ENCODE measurements around the gene CREB1.
A peak's percentile ranks its signal among the peaks of the same experiment; 100 is the strongest.

CREB1 gene

DNA sequence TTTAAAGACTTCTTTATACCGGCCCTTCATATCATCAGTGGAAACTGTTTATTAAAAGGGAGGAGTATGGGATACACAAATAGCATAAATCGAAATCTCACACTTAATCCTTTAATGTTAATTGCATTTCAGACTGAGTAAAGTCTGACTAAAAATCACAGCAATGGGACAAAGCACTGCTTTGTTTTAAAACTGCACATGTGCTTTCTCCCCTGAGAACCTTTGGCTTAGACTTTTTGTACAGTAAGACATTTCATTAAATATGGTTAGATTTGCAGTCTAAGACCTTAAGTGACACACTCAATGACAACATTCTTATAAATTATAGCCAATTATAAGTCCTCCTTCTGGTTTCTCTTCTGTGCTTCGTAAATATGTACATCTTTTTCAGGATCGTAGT, 83.0 kb downstream of the CREB1 start:
- no peaks in the 10 kb centered on the region for H3K4me1 ChIP-seq (ENCODE audit: control insufficient read depth, insufficient read depth, low read length)
- H3K36me3 ChIP-seq (ENCODE audit: control insufficient read depth, insufficient read depth, low read length) = peaks cover 16% of the 10 kb centered on the region; the same call in 1 of the 2 replicates
- H3K9me3 ChIP-seq (ENCODE audit: control insufficient read depth, insufficient read depth, low read length) = no peaks in the 10 kb centered on the region
- no peak overlapping the region for H3K4me3 ChIP-seq (ENCODE audit: low read length)
- H3K27me3 ChIP-seq (ENCODE audit: control insufficient read depth, insufficient read depth, low read length) = no peaks in the 10 kb centered on the region
- WGBS (ENCODE audit: insufficient coverage, insufficient read length) = no CpG with 5 or more reads among the region's 4 CpGs
- no peak overlapping the region for H3K27ac ChIP-seq (ENCODE audit: low read length)
- no peak for DNase-seq (ENCODE audit: low read depth, low spot score)

DNA sequence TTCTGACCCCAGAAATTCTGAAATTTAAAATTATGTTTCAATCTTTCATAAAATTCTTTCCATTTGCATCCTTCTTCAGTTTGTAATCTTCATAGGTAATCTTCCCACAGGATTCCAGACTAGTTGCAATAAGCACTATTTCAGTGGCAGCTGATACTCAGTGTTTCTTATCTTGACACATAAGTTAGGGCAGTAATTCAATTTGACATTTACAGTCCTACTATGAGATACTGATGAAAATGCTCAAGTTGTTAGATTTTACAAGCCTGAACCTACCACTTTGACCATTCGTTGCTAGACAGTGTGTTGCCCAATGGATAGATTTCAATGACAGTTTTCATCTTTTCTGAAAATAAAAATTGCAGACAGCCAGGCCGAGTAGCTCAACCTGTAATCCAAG, 85.1 kb downstream of the CREB1 start:
- H3K9me3 ChIP-seq (ENCODE audit: control insufficient read depth, insufficient read depth, low read length) = no peaks in the 10 kb centered on the region
- WGBS (ENCODE audit: insufficient coverage, insufficient read length) = no CpG with 5 or more reads among the region's 2 CpGs
- no peaks in the 10 kb centered on the region for H3K4me1 ChIP-seq (ENCODE audit: control insufficient read depth, insufficient read depth, low read length)
- no peak overlapping the region for H3K4me3 ChIP-seq (ENCODE audit: low read length)
- no peaks in the 10 kb centered on the region for H3K27me3 ChIP-seq (ENCODE audit: control insufficient read depth, insufficient read depth, low read length)
- DNase-seq (ENCODE audit: low read depth, low spot score) = no peak
- H3K27ac ChIP-seq (ENCODE audit: low read length) = no peak overlapping the region
- peaks cover 20% of the 10 kb centered on the region; the same call in 1 of the 2 replicates for H3K36me3 ChIP-seq (ENCODE audit: control insufficient read depth, insufficient read depth, low read length)

DNA sequence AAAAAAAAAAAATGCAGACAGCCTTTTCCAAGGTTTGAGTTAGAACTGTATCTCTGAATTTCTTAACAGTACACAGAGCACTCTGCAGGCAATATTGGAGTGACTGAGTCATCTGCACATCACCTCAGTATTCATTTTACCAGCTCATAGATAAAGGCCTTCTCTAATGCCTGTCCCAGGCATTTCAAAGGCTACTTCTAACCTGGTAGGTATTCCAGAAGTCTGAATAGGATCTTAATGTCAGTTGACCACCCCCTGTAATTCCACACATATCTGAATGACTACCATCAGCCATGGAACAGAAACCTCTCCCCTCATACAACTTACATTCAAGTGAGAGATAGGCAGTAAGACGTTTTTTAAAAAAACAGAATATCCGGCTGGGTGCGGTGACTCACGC, 86.4 kb downstream of the CREB1 start:
- H3K27me3 ChIP-seq (ENCODE audit: control insufficient read depth, insufficient read depth, low read length) = no peaks in the 10 kb centered on the region
- no peak overlapping the region for H3K4me3 ChIP-seq (ENCODE audit: low read length)
- DNase-seq (ENCODE audit: low read depth, low spot score) = no peak
- H3K36me3 ChIP-seq (ENCODE audit: control insufficient read depth, insufficient read depth, low read length) = peaks cover 20% of the 10 kb centered on the region; the same call in 1 of the 2 replicates
- H3K4me1 ChIP-seq (ENCODE audit: control insufficient read depth, insufficient read depth, low read length) = no peaks in the 10 kb centered on the region
- WGBS (ENCODE audit: insufficient coverage, insufficient read length) = no CpG with 5 or more reads among the region's 4 CpGs
- H3K27ac ChIP-seq (ENCODE audit: low read length) = no peak overlapping the region
- no peaks in the 10 kb centered on the region for H3K9me3 ChIP-seq (ENCODE audit: control insufficient read depth, insufficient read depth, low read length)

DNA sequence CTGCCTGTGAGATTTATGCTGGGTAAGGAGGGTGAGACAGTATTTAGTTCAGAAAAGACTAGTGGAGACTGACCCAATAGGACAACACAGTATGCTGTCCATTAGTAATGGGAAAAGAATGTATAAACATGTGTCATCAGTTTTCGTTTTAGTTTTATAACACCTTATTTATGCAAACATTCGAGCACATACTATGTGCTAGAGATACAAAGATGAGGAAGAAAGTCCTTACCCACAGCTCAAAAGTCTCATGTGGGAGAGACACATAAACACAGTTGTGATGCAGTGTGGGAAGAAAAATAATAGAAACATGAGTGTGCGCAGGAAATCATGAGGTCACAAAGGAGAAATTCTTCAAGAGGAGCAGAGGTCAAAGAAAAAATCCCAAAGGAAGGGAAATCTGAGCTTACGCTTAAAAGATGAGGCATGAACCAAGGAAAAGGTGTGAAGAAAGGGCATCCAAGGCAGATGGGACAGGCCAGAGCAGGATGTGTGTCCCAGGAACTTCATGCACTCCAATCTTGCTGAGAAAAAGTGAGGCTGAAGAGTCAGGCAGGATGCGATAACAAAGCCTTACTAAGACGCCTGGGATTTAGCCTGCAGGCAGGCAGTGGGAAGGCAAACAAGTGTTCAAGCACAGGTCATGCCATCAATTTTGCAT, 87.4 kb downstream of the CREB1 start:
- Histone ChIP-seq H3K4me1 (ENCODE audit: control insufficient read depth, insufficient read depth, low read length) (no peaks in the 10 kb centered on the region), H3K27ac (ENCODE audit: low read length) (no peak overlapping the region), H3K4me3 (ENCODE audit: low read length) (no peak overlapping the region), H3K9me3 (ENCODE audit: control insufficient read depth, insufficient read depth, low read length) (no peaks in the 10 kb centered on the region), H3K27me3 (ENCODE audit: control insufficient read depth, insufficient read depth, low read length) (no peaks in the 10 kb centered on the region), H3K36me3 (ENCODE audit: control insufficient read depth, insufficient read depth, low read length) (peaks cover 23% of the 10 kb centered on the region; the same call in 1 of the 2 replicates)
- DNase-seq (ENCODE audit: low read depth, low spot score) = no peak
- no CpG with 5 or more reads among the region's 6 CpGs for WGBS (ENCODE audit: insufficient coverage, insufficient read length)

DNA sequence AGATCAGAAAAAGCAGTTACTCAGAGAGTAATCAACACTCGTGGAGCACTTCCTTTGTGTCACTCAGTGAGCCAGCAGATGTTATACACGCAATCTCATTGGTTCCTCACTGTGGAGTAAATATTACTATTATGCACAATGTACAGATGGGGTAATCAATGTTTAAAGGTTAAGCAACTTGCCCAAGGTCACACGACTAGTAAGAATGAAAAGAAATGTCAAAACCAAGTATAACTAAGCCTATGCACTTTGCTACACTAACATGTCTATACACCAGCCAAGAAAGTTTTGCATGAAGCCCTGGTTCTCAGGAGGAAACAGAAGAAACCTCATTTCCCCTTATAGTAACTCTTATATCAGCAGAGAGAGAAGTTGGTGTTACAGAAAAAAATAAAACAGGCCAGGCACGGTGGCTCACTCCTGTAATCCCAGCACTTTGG, 90.0 kb downstream of the CREB1 start:
- no CpG with 5 or more reads among the region's 4 CpGs for WGBS (ENCODE audit: insufficient coverage, insufficient read length)
- no peak overlapping the region for H3K27ac ChIP-seq (ENCODE audit: low read length)
- no peaks in the 10 kb centered on the region for H3K27me3 ChIP-seq (ENCODE audit: control insufficient read depth, insufficient read depth, low read length)
- DNase-seq (ENCODE audit: low read depth, low spot score) = no peak
- no peaks in the 10 kb centered on the region for H3K9me3 ChIP-seq (ENCODE audit: control insufficient read depth, insufficient read depth, low read length)
- no peaks in the 10 kb centered on the region for H3K4me1 ChIP-seq (ENCODE audit: control insufficient read depth, insufficient read depth, low read length)
- H3K4me3 ChIP-seq (ENCODE audit: low read length) = no peak overlapping the region
- peaks cover 22% of the 10 kb centered on the region; the same call in 1 of the 2 replicates for H3K36me3 ChIP-seq (ENCODE audit: control insufficient read depth, insufficient read depth, low read length)

DNA sequence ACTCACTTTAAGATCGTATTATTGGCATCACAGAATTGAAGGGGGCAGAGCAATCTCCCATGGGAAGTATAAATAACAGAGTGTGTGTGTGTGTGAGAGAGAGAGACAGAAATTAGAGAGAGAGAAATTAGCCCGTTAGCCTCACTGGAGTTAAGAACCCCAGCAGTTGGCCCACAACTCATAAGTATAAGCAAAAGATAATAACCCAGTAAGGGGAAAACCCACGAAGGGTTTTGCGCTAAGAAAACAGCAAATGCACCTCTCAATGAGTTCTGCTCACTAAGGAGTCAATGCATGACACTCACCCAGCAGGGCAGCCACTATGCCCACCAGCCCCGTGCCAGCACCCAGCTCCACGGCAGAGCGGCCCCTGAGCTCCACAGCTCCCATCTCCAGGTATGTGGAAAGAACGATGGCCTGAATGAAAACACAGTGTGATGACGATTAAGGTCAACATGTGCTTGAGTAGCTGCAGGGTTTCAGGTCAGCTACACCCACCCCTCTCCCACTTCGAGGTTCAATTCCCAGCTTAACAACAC, 91.8 kb downstream of the CREB1 start:
- H3K36me3 ChIP-seq (ENCODE audit: control insufficient read depth, insufficient read depth, low read length) = peaks cover 15% of the 10 kb centered on the region; the same call in 1 of the 2 replicates

DNA sequence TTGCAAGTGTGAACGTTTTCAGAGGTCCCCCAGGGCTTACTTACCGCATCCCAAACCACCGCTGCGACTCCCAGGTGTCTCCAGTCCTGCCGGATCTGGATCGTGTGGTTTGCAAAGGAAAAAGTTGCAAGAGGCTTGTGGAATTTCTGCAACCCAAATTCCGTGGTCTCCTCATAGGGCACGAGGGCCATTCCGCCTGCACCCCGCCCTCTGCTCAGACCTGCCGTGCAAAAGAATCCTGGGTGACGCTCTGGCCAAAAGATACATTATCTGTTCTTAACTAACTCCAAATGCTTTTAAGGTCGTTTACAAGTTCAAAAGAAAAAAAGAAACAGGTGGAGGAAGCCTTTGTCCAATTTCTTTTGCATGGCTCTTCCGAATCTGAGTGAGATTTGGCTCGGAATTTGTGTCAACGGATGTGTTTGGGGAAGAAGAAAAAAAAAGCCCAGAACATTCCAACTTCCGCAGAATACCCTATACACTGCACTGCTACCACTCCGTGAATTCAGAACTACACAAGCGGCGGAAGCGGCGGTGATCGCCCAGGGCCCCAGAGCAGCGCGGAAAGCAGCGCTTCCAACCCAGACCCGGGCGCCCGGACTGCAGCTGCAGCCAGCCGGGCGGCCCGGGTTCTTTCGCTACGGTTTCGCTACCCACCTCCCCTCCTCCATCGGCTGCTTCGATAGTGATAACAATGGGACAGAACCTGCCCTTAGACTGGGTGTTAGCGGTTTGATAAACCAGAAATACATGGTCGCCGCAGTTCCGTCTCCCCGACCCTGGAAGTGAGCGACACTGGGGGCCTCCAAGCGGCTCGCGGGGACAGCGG, 94.6 kb downstream of the CREB1 start:
- Histone ChIP-seq H3K4me3 (ENCODE audit: low read length) (peak overlapping the region; percentile 78), H3K36me3 (ENCODE audit: control insufficient read depth, insufficient read depth, low read length) (peaks cover 6% of the 10 kb centered on the region; the same call in 1 of the 2 replicates), H3K4me1 (ENCODE audit: control insufficient read depth, insufficient read depth, low read length) (no peaks in the 10 kb centered on the region), H3K27me3 (ENCODE audit: control insufficient read depth, insufficient read depth, low read length) (no peaks in the 10 kb centered on the region), H3K27ac (ENCODE audit: low read length) (no peak overlapping the region), H3K9me3 (ENCODE audit: control insufficient read depth, insufficient read depth, low read length) (no peaks in the 10 kb centered on the region)
- WGBS (ENCODE audit: insufficient coverage, insufficient read length) = no CpG with 5 or more reads among the region's 47 CpGs
- DNase-seq (ENCODE audit: low read depth, low spot score) = no peak

More for the DNA sequence above, 91.8 kb downstream of the CREB1 start:
- H3K9me3 ChIP-seq (ENCODE audit: control insufficient read depth, insufficient read depth, low read length) = no peaks in the 10 kb centered on the region
- WGBS (ENCODE audit: insufficient coverage, insufficient read length) = no CpG with 5 or more reads among the region's 10 CpGs
- no peak overlapping the region for H3K4me3 ChIP-seq (ENCODE audit: low read length)
- DNase-seq (ENCODE audit: low read depth, low spot score) = no peak
- H3K27me3 ChIP-seq (ENCODE audit: control insufficient read depth, insufficient read depth, low read length) = no peaks in the 10 kb centered on the region
- no peak overlapping the region for H3K27ac ChIP-seq (ENCODE audit: low read length)
- no peaks in the 10 kb centered on the region for H3K4me1 ChIP-seq (ENCODE audit: control insufficient read depth, insufficient read depth, low read length)

DNA sequence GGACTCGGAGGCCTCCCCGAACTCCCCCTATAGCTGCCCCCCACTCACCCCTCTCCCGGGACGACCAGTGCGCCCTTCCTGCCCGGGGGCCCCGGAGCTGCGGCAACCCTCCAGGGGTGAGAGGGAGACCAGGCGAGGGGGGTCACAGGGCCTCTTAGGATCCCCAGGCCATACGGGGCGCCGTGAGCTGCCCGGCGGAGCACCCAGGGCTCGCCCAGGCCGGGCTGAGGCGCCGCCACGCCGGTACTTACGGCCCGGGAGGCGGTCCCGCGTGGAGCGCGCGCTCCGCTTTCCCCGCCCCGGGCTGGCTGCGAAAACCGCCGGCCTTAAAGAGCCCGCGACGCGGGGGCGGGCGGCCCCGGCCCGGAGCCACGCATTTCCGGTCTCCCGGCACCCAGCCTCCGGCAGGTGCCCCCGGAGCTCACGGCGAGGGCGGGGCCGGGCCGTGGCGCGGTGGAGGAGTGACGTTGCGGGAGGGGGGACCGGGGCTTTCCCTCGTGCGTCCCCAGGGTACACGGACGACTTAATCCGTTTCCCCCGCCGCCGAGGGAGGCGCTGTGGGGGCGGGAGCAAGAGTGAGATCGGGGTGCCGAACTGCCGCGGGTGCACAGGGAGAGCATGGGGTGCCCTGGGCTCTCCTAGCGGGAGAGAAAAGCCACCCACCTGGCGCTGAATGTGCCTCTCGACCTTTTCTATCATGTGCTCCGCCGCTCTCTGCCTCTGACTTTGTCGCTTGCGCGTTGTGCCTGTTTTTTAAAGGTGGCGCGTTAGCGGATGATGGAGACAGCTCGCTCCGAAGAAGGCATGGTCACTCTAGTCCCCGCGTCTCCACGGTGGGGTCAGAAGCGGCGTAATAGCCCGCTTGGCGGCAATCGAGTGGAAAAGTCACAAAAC, 95.5 kb downstream of the CREB1 start, which contains the start of gene METTL21A:
METTL21A (minus strand) TSS at position 381 of the 894 bp plus-strand sequence. CDS start 1,019 bp downstream, outside the sequence.
- H3K9me3 ChIP-seq (ENCODE audit: control insufficient read depth, insufficient read depth, low read length) = no peaks in the 10 kb centered on the region
- no peaks in the 10 kb centered on the region for H3K4me1 ChIP-seq (ENCODE audit: control insufficient read depth, insufficient read depth, low read length)
- peaks cover 3% of the 10 kb centered on the region; the same call in 1 of the 2 replicates for H3K36me3 ChIP-seq (ENCODE audit: control insufficient read depth, insufficient read depth, low read length)
- no peak within 1 kb of the TSS for H3K27ac ChIP-seq (ENCODE audit: low read length)
- no peak for DNase-seq (ENCODE audit: low read depth, low spot score)
- H3K4me3 ChIP-seq (ENCODE audit: low read length) = peak within 1 kb of the TSS; percentile 78
- no peaks in the 10 kb centered on the region for H3K27me3 ChIP-seq (ENCODE audit: control insufficient read depth, insufficient read depth, low read length)
- no CpG with 5 or more reads among the region's 92 CpGs for WGBS (ENCODE audit: insufficient coverage, insufficient read length)

DNA sequence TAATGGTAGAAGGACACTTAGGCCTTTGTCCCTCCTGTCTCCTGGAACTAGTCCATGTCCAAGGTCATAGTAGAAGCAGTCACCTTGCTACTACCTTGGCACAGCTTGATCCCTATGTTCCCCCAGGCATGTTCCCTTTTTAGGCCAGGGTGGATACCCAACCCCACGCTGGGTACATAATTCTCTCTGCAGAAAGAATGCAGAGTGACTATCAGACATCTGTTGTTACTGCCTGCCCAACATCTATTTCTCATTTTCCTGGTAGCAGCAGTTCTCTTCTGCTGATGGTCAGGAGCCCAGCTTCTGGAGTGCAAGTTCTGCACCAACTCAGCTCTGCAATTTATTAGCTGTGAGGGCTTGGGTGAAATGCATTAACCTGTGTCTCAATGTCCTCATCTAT, 99.8 kb downstream of the CREB1 start:
- H3K9me3 ChIP-seq (ENCODE audit: control insufficient read depth, insufficient read depth, low read length) = no peaks in the 10 kb centered on the region
- no peaks in the 10 kb centered on the region for H3K36me3 ChIP-seq (ENCODE audit: control insufficient read depth, insufficient read depth, low read length)
- no CpG with 5 or more reads among the region's 1 CpG for WGBS (ENCODE audit: insufficient coverage, insufficient read length)
- H3K4me3 ChIP-seq (ENCODE audit: low read length) = no peak overlapping the region
- H3K27ac ChIP-seq (ENCODE audit: low read length) = no peak overlapping the region
- DNase-seq (ENCODE audit: low read depth, low spot score) = no peak
- no peaks in the 10 kb centered on the region; the same call in 1 of the 2 replicates for H3K4me1 ChIP-seq (ENCODE audit: control insufficient read depth, insufficient read depth, low read length)
- no peaks in the 10 kb centered on the region for H3K27me3 ChIP-seq (ENCODE audit: control insufficient read depth, insufficient read depth, low read length)

All from iPS DF 6.9 (cell line).